AML-193 (cell line): Measurements from ENCODE around the gene SLC48A1.
"Not testable (repeated sequence)": the region's sequence is repeated elsewhere in the genome, so short reads cannot be mapped to it uniquely, and the experiment has no call there.

Experiments
- DNase-seq, 2 experiments: peaks; one replicate each; lab custom pipeline; 2025; lab: John Stamatoyannopoulos, UW

The SLC48A1 gene

GRCh38 chr12:47811581-47812484 lies 38.8 kb downstream of the SLC48A1 start:
- no peak for DNase-seq

GRCh38 chr12:47812797-47813510 lies 39.9 kb downstream of the SLC48A1 start:
- peak; percentile 75 to 77 for DNase-seq

- peak; percentile 54 to 65 for DNase-seq
Observed at GRCh38 chr12:47813511-47814196, 40.6 kb downstream of the SLC48A1 start.

GRCh38 chr12:47814539-47815170 lies 41.6 kb downstream of the SLC48A1 start:
- DNase-seq = no peak

GRCh38 chr12:47815447-47815846 lies 42.4 kb downstream of the SLC48A1 start:
- not testable (repeated sequence) for DNase-seq

- DNase-seq = no peak
Observed at GRCh38 chr12:47816403-47817271, 43.6 kb downstream of the SLC48A1 start.

GRCh38 chr12:47817272-47818006 lies 44.4 kb downstream of the SLC48A1 start:
- no peak for DNase-seq

- no peak for DNase-seq
Observed at GRCh38 chr12:47818007-47818376, 45.0 kb downstream of the SLC48A1 start.

GRCh38 chr12:47818467-47819137 lies 45.6 kb downstream of the SLC48A1 start:
- peak in 1 of 2 experiments; percentile 16 for DNase-seq

- DNase-seq = peak; percentile 18
Observed at GRCh38 chr12:47819138-47819895, 46.3 kb downstream of the SLC48A1 start.

- peak in 1 of 2 experiments; percentile 40 for DNase-seq
Observed at GRCh38 chr12:47819896-47820630, 47.0 kb downstream of the SLC48A1 start, which contains the start of gene HDAC7. TSS of gene HDAC7 (minus strand) at chr12:47819903. CDS start at chr12:47819785, 118 bp downstream.

GRCh38 chr12:47820631-47821345 lies 47.8 kb downstream of the SLC48A1 start:
- peak; percentile 30 to 40 for DNase-seq

- DNase-seq = no peak
Observed at GRCh38 chr12:47821346-47821706, 48.3 kb downstream of the SLC48A1 start.

- no peak for DNase-seq
Observed at GRCh38 chr12:47822401-47822800, 49.4 kb downstream of the SLC48A1 start.

GRCh38 chr12:47822863-47823262 lies 49.8 kb downstream of the SLC48A1 start:
- DNase-seq = no peak

GRCh38 chr12:47823422-47824086 lies 50.5 kb downstream of the SLC48A1 start:
- no peak for DNase-seq

GRCh38 chr12:47824198-47824597 lies 51.2 kb downstream of the SLC48A1 start:
- DNase-seq = no peak
